A549 (cell line): ENCODE results near the gene PLEKHG3. TPM values are rescaled to one million over a fixed set of nuclear protein-coding genes. Genes with fewer than 3 reads are reported as not detected.

Experiments used
- ATAC-seq, 2 experiments: fragments of 200-7000 bp in 1 of 2; fragments of >200 bp in 1 of 2; cut with Nextera tagmentation in 1 of 2; cut with Tn5 transposase in 1 of 2; 3 replicates each; pipeline versions ENCODE4 v1.8.0 to v1.9.1; 2018 to 2020; ENCODE audit warnings: mild to moderate bottlenecking in 1 of 2, moderate library complexity in 1 of 2
- CTCF ChIA-PET: fragments of 300-600 bp; sonication (Branson Sonifier 250); formaldehyde crosslinking; extraction: SDS; loops from one replicate; lab custom pipeline; 2021; ENCODE audit warnings: antibody characterized with exemption, inconsistent platforms; lab: Yijun Ruan, JAX
- POLR2A ChIA-PET: fragments of 350-600 bp; formaldehyde crosslinking; extraction: SDS; loops from one replicate; lab custom pipeline; 2021; ENCODE audit warnings: antibody characterized with exemption, inconsistent platforms; lab: Yijun Ruan, JAX
- DNase-seq, 2 experiments: peaks; one replicate each; pipeline versions ENCODE4 v3.0.0 to v3.0.0-alpha.2; 2011 to 2016; ENCODE audit warnings: low read depth in 1 of 2, low spot score in 1 of 2
- FAIRE-seq: peaks from 2 replicates; lab custom pipeline; 2011; peaks lifted over from hg19 to GRCh38; lab: Jason Lieb, UNC
- H3K27ac ChIP-seq, 2 experiments: fragments of >200 bp; sonication (Bioruptor Twin); formaldehyde crosslinking; 3 replicates each; pipeline ENCODE4 v1.5.1; 2016 to 2017
- H3K4me1 ChIP-seq: fragments of >200 bp; sonication (Bioruptor Twin); formaldehyde crosslinking; 3 replicates; pipeline ENCODE4 v1.6.1; 2016
- H3K4me2 ChIP-seq: fragments of >200 bp; sonication (Bioruptor Twin); formaldehyde crosslinking; 3 replicates; pipeline ENCODE4 v1.6.1; 2016
- H3K4me3 ChIP-seq: fragments of >200 bp; sonication (Bioruptor Twin); formaldehyde crosslinking; 3 replicates; pipeline ENCODE4 v1.5.1; 2016
- H3K9me3 ChIP-seq: fragments of >200 bp; sonication (Bioruptor Twin); formaldehyde crosslinking; 3 replicates; pipeline ENCODE4 v1.6.1; 2016
- CBX8 ChIP-seq: fragments of 200-600 bp; sonication (generic); IDR thresholded peaks from 2 replicates; pipeline ENCODE4 v1.6.1; 2016
- CEBPB ChIP-seq, 2 experiments: fragments of >200 bp in 1 of 2; sonication (Bioruptor Twin) in 1 of 2; formaldehyde crosslinking in 1 of 2; IDR thresholded peaks; 2 replicates each; pipeline ENCODE4 v1.6.1; 2012 to 2016
- CHD2 ChIP-seq: fragments of 150-350 bp; IDR thresholded peaks from 2 replicates; pipeline ENCODE4 v1.6.1; 2014; ENCODE audit warnings: low read length; ENCODE audit not compliant: partially characterized antibody
- CTCF ChIP-seq: fragments of >200 bp; sonication (Bioruptor Twin); formaldehyde crosslinking; IDR thresholded peaks from 3 replicates; pipeline ENCODE4 v1.5.1; 2016
- EP300 ChIP-seq, 2 experiments: fragments of >200 bp; sonication (Bioruptor Twin); formaldehyde crosslinking; IDR thresholded peaks; 2 replicates in 1 of 2; 3 replicates in 1 of 2; pipeline ENCODE4 v1.6.1; 2016 to 2017
- FOXS1 ChIP-seq: fragments of 250-450 bp; sonication (Bioruptor Pico); IDR thresholded peaks from 2 replicates; pipeline ENCODE4 v1.5.0; 2020; ENCODE audit warnings: mild to moderate bottlenecking, moderate library complexity
- HDAC2 ChIP-seq: fragments of 200-600 bp; sonication (generic); IDR thresholded peaks from 2 replicates; pipeline ENCODE4 v1.6.1; 2016
- HOXA7 ChIP-seq: fragments of 250-450 bp; sonication (Bioruptor Pico); IDR thresholded peaks from 2 replicates; pipeline ENCODE4 v1.5.0; 2020; ENCODE audit warnings: mild to moderate bottlenecking, moderate library complexity
- HOXB5 ChIP-seq: fragments of 250-450 bp; sonication (Bioruptor Pico); IDR thresholded peaks from 2 replicates; pipeline ENCODE4 v1.5.0; 2020; ENCODE audit warnings: mild to moderate bottlenecking, moderate library complexity
- JUN ChIP-seq, 2 experiments: fragments of >200 bp; sonication (Bioruptor Twin); formaldehyde crosslinking; IDR thresholded peaks; 2 replicates in 1 of 2; 3 replicates in 1 of 2; pipeline ENCODE4 v1.6.1; 2016 to 2017
- JUNB ChIP-seq: fragments of >200 bp; sonication (Bioruptor Twin); formaldehyde crosslinking; IDR thresholded peaks from 2 replicates; pipeline ENCODE4 v1.6.1; 2016
- KDM5A ChIP-seq: fragments of 200-600 bp; sonication (generic); IDR thresholded peaks from 2 replicates; pipeline ENCODE4 v1.6.1; 2016; ENCODE audit warnings: antibody characterized with exemption, mild to moderate bottlenecking
- MAFK ChIP-seq: fragments of 450-650 bp; IDR thresholded peaks from 2 replicates; pipeline ENCODE4 v1.6.1; 2014; ENCODE audit not compliant: partially characterized antibody
- MAZ ChIP-seq: fragments of 150-350 bp; IDR thresholded peaks from 2 replicates; pipeline ENCODE4 v1.6.1; 2014; ENCODE audit warnings: antibody characterized with exemption, low read depth, low read length, borderline replicate concordance
- NPAS2 ChIP-seq: fragments of 250-450 bp; sonication (Bioruptor Pico); IDR thresholded peaks from 2 replicates; pipeline ENCODE4 v1.8.0; 2022; ENCODE audit warnings: mild to moderate bottlenecking, moderate library complexity, borderline replicate concordance
- RAD21 ChIP-seq, 2 experiments: fragments of >200 bp in 1 of 2; sonication (Bioruptor Twin) in 1 of 2; formaldehyde crosslinking in 1 of 2; IDR thresholded peaks in 1 of 2; conservative IDR thresholded peaks in 1 of 2; 2 replicates in 1 of 2; 3 replicates in 1 of 2; pipeline ENCODE4 v1.6.1; 2012 to 2018; ENCODE audit warnings: inconsistent platforms in 1 of 2
- RFX5 ChIP-seq: fragments of 450-650 bp; IDR thresholded peaks from 2 replicates; pipeline ENCODE4 v1.7.1; 2014; ENCODE audit warnings: antibody characterized with exemption, mild to moderate bottlenecking, moderate library complexity
- SMC3 ChIP-seq: fragments of >200 bp; sonication (Bioruptor Twin); formaldehyde crosslinking; IDR thresholded peaks from 3 replicates; pipeline ENCODE4 v1.6.1; 2018; ENCODE audit warnings: inconsistent platforms
- TFCP2L1 ChIP-seq: fragments of 250-450 bp; sonication (Bioruptor Pico); IDR thresholded peaks from 2 replicates; pipeline ENCODE4 v1.5.0; 2021; ENCODE audit warnings: mild to moderate bottlenecking
- TP53 ChIP-seq: fragments of 250-450 bp; sonication (Bioruptor Pico); IDR thresholded peaks from 2 replicates; pipeline ENCODE4 v1.5.0; 2021; ENCODE audit warnings: mild to moderate bottlenecking, moderate library complexity
- ZFP36 ChIP-seq: fragments of 450-650 bp; IDR thresholded peaks from 2 replicates; pipeline ENCODE4 v1.6.1; 2014; ENCODE audit warnings: borderline replicate concordance; ENCODE audit not compliant: partially characterized antibody
- ZNF302 ChIP-seq: fragments of 250-450 bp; sonication (Bioruptor Pico); IDR thresholded peaks from 2 replicates; pipeline ENCODE4 v1.9.0; 2021; ENCODE audit warnings: inconsistent platforms, mild to moderate bottlenecking, moderate library complexity
- ZSCAN20 ChIP-seq: fragments of 250-450 bp; sonication (Bioruptor Pico); IDR thresholded peaks from 2 replicates; pipeline ENCODE4 v1.8.0; 2022; ENCODE audit warnings: mild to moderate bottlenecking, moderate library complexity
- WGBS: methylation state at CpG from one replicate; pipeline ENCODE4 v1.1.6; 2017; ENCODE audit errors: missing lambda C conversion rate; 5-methylcytosine and 5-hydroxymethylcytosine counted together
- polyA plus RNA-seq, 4 experiments: library from polyadenylated mRNA; depleted of rRNA in 3 of 4; stranded (reverse); fragments of >200 nt; fragmentation: RNase III in 1 of 4; extraction: RNeasy Plus Mini Kit Qiagen cat#74134 plus additional on column Dnase treatment in 1 of 4; gene quantifications; 2 replicates in 3 of 4; 3 replicates in 1 of 4; pipeline ENCODE4 v1.2.3, GENCODE V29; 2011 to 2017
- TF ChIP-seq, protein P1 (sequence below): IDR thresholded peaks from 2 replicates; pipeline ENCODE4 v1.6.1; 2012

PLEKHG3 gene
- polyA plus RNA-seq, 2 of the 4 experiments (the other 2 are of a cell fraction), result 21.9 to 30.5 TPM

- TF ChIP-seq RAD21 (conservative IDR thresholded peaks at IDR 0.05 in 1 of 2, IDR thresholded peaks at IDR 0.05 in 1 of 2), result no peak
These were observed 6.8 kb downstream of the PLEKHG3 start (continued) for GRCh38 chr14:64711039-64711438.

DNA sequence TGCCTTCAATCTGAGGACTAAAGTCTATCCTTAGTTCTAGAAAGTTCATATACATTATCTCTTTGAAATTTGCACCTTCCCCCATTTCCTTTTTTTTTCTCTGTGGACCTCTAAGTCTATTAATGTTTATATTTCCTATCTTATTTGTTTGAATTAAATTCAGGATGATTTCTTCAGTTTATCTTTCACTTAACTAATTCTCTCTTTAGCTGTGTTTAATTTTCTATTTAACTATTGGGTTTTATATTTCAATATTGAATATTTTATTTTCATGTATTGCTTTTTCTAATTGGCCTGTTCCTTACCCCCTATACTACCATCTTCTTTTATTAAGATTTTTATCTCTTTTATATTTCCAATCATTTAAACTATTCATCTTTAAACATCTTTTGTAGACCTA lies 9.5 kb downstream of the PLEKHG3 start:
- ATAC-seq, result no peak
- ChIA-PET CTCF (interaction anchor here (0.8 to 1.6 kb wide), 2 partner anchors 43 to 203 kb away, joined by 3 to 4 read pairs; no protein-coding TSS in a partner anchor), POLR2A (no interaction called here)
- no peak overlapping the region for H3K27ac ChIP-seq
- no peak for DNase-seq
- no peak overlapping the region for H3K4me2 ChIP-seq
- no peak overlapping the region for H3K4me3 ChIP-seq
- peaks cover 25% of the 10 kb centered on the region for H3K9me3 ChIP-seq
- FAIRE-seq, result no peak
- peaks cover 47% of the 10 kb centered on the region for H3K4me1 ChIP-seq
- no peak for TF ChIP-seq EP300 (IDR thresholded peaks at IDR 0.05)
- TF ChIP-seq CEBPB (IDR thresholded peaks at IDR 0.05), result no peak
- TF ChIP-seq FOXS1 (CRISPR knock-in tag), result no peak
- no peak for TF ChIP-seq KDM5A
- TF ChIP-seq SMC3, result no peak
- no peak for TF ChIP-seq TP53 (CRISPR knock-in tag)

GRCh38 chr14:64714432-64715025 lies 10.3 kb downstream of the PLEKHG3 start:
- H3K4me3 ChIP-seq, result no peak overlapping the region
- WGBS, result 91% methylated on average over 5 of the region's 5 CpGs
- POLR2A ChIA-PET, result no interaction called here
- no peak for DNase-seq
- TF ChIP-seq RFX5, result no peak
- no peak for TF ChIP-seq CTCF
- no peak for TF ChIP-seq CHD2
- no peak for TF ChIP-seq JUN (IDR thresholded peaks at IDR 0.05)
- TF ChIP-seq HOXA7 (CRISPR knock-in tag), result no peak
- TF ChIP-seq MAFK, result no peak
- no peak for TF ChIP-seq ZSCAN20 (CRISPR knock-in tag)
- no peak for TF ChIP-seq CBX8
- no peak for TF ChIP-seq JUNB
- no peak for TF ChIP-seq TFCP2L1
- no peak for TF ChIP-seq ZNF302 (CRISPR knock-in tag)
- no peak for TF ChIP-seq HDAC2
- no peak for TF ChIP-seq CEBPB (IDR thresholded peaks at IDR 0.05)
- TF ChIP-seq MAZ, result no peak
- TF ChIP-seq HOXB5 (CRISPR knock-in tag), result no peak
- TF ChIP-seq ZFP36, result no peak
- TF ChIP-seq NPAS2 (CRISPR knock-in tag), result no peak
- no peak overlapping the region for H3K4me2 ChIP-seq
- CTCF ChIA-PET, result interaction anchor here (1.0 to 1.6 kb wide), 2 partner anchors 44 to 50 kb away, joined by 4 read pairs; no protein-coding TSS in a partner anchor
- no peak for ATAC-seq
- peaks cover 47% of the 10 kb centered on the region for H3K4me1 ChIP-seq
- peaks cover 25% of the 10 kb centered on the region for H3K9me3 ChIP-seq
- no peak for FAIRE-seq
- H3K27ac ChIP-seq, result peak overlapping the region in 1 of 2 experiments; percentile 84; a peak in 3 of 6 replicates

DNA sequence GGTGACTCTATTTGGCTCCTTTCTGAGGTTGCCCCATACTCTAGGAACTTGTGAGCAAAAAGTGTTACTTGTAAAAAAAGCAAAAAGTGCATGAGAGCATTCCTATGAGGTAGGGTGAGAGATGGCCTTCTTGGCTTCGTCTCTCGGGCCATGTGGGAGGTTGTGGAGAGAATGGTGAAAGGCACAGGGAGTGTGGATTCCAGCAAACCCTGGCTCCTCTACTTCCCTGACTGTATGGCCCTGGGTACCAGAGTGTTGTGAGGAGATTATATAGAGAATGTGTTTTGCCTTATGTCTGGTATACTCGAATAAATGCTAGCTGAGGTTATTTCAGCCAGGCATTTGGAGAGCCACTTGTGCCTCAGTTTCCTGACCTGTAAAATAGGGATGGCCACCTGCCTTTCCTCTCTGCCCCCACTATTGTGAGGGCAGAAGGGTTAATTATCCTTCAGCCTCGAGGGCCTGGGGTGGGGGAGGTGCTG lies 11.0 kb downstream of the PLEKHG3 start:
- ChIA-PET CTCF (interaction anchor here (1.0 to 1.6 kb wide), 2 partner anchors 44 to 50 kb away, joined by 4 read pairs; no protein-coding TSS in a partner anchor), POLR2A (no interaction called here)
- ATAC-seq (no peak), FAIRE-seq (no peak), DNase-seq (no peak)
- H3K9me3 ChIP-seq, result peaks cover 25% of the 10 kb centered on the region
- no peak overlapping the region for H3K4me3 ChIP-seq
- TF ChIP-seq, protein P1, sequence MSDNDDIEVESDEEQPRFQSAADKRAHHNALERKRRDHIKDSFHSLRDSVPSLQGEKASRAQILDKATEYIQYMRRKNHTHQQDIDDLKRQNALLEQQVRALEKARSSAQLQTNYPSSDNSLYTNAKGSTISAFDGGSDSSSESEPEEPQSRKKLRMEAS, result no peak
- TF ChIP-seq CBX8, result no peak
- peak overlapping the region in 1 of 2 experiments; percentile 84; a peak in 3 of 6 replicates for H3K27ac ChIP-seq
- peaks cover 51% of the 10 kb centered on the region for H3K4me1 ChIP-seq
- H3K4me2 ChIP-seq, result no peak overlapping the region
- WGBS, result 75% methylated on average over 4 of the region's 4 CpGs
